ENCODE data around the gene IFFO2. TPM values are rescaled to one million over a fixed set of nuclear protein-coding genes. Genes with fewer than 3 reads are reported as not detected.

The IFFO2 gene
- total and polyA plus RNA-seq, 2 of the 8 experiments (the other 6 are each of a cell fraction or from before 2014, with no cell fraction given) = 6.6 to 10.4 TPM

DNA sequence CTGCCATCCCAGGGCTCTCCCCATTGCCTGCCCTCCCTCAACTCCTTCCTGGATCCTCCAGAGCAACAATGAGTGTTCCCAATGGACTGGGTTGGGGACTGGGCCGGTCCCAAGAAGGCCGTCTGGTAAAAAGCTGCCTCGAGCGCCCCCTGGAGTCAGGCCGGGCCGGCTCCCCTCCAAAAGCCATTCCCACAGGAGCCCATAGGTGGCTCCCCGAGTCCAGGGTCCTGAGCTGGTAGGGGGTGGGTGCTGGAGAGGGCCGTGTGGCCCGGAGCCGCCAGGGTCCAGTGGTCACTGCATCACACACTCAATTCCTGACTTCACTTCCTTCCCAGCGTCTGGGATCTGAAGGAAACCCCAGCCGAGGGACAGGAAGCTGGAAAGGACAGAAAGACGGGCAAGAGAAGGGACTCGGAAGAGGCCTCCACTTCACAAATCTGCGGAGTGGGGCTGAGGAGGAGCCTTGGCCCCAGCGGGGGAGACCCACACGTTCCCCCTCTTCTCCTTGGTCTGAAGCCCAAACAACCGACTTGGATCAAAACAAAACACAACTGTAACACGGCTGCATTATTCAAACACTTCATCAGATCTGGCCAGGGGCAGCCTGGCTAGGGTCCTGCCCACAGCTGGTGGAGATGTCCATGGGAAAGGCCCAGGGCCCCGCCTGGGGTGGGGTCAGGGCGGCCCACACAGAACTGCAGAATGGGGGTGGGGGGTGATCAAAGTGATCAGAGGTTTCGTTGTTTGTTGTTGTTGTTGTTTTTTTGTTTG is 43.2 kb downstream of the IFFO2 start:
- H4K91ac ChIP-seq (replicated peaks; ENCODE audit: insufficient read length, low read length) = peak overlapping the region; percentile 6
- no peak overlapping the region for H3K4me3 ChIP-seq (ENCODE audit: extremely low read depth in 1 of 4, insufficient read depth in 2 of 4, low read depth in 3 of 4, low read length in 4 of 4)
- no peaks in the 10 kb centered on the region for H3K23me2 ChIP-seq (ENCODE audit: low read depth, low read length)
- H3K4me2 ChIP-seq (ENCODE audit: insufficient read depth in 1 of 2, low read depth in 2 of 2, low read length in 2 of 2) = no peak overlapping the region
- no peak overlapping the region for H4K5ac ChIP-seq (ENCODE audit: insufficient read length, low read depth, low read length)
- no peak overlapping the region for H3K56ac ChIP-seq (replicated peaks; ENCODE audit: insufficient read length, low read depth, low read length)
- H3K4me1 ChIP-seq (replicated peaks in 1 of 4; ENCODE audit: control insufficient read depth in 3 of 4, insufficient read depth in 4 of 4, low read length in 3 of 4) = no peaks in the 10 kb centered on the region; a peak in 1 of 7 replicates
- H2BK15ac ChIP-seq (ENCODE audit: low read length) = no peak overlapping the region
- no peak overlapping the region for H3K23ac ChIP-seq (ENCODE audit: insufficient read length)
- no peaks in the 10 kb centered on the region for H3K27me3 ChIP-seq (replicated peaks in 1 of 4; ENCODE audit: control insufficient read depth in 3 of 4, extremely low read depth in 1 of 4, insufficient read depth in 3 of 4, low read length in 3 of 4)
- H3K9me3 ChIP-seq (ENCODE audit: insufficient read depth in 2 of 2, low read depth in 1 of 2, low read length in 1 of 2) = no peaks in the 10 kb centered on the region
- no peaks in the 10 kb centered on the region for H3K36me3 ChIP-seq (ENCODE audit: control insufficient read depth in 2 of 4, insufficient read depth in 4 of 4, low read length in 3 of 4)
- H3K9ac ChIP-seq (replicated peaks in 1 of 4; ENCODE audit: extremely low read depth in 1 of 4, low read depth in 3 of 4, low read length in 3 of 4) = no peak overlapping the region
- 43% methylated on average over 19 of the region's 22 CpGs; no CpG with 5 or more reads in 1 of the 2 experiments for WGBS, 2 experiments (ENCODE audit: extremely low coverage in 1 of 2, insufficient coverage in 1 of 2, insufficient read length in 1 of 2, insufficient replicate concordance in 2 of 2, low coverage in 1 of 2, low lambda C conversion rate in 2 of 2, missing lambda C conversion rate in 1 of 2)
- H3K79me1 ChIP-seq (ENCODE audit: low read depth, low read length) = no peaks in the 10 kb centered on the region
- no peak overlapping the region for H2AFZ ChIP-seq (ENCODE audit: low read length)
- H2BK12ac ChIP-seq (ENCODE audit: low read depth, low read length) = peak overlapping the region; percentile 75; the same call in 1 of the 2 replicates
- no peak overlapping the region; the same call in 1 of the 2 replicates for H3K18ac ChIP-seq (ENCODE audit: extremely low read depth, low read length)
- DNase-seq (ENCODE audit: low read depth in 1 of 2, low spot score in 2 of 2) (peak; percentile 70 to 96), FAIRE-seq (no peak)
- ChIA-PET POLR2A (ENCODE audit: partially characterized antibody) (interaction anchor here (0.7 to 2.5 kb wide), 7 partner anchors 9 to 160 kb away, joined by 3 to 11 read pairs (median 4); partner anchors contain the start of gene ALDH4A1), CTCF (ENCODE audit: partially characterized antibody) (interaction anchor here (0.6 to 6.3 kb wide), 61 partner anchors 8 to 744 kb away, joined by 3 to 109 read pairs (median 5); partner anchors contain the start of genes ALDH4A1 and IFFO2)
- H3K14ac ChIP-seq (ENCODE audit: insufficient read length) = no peak overlapping the region
- no peak overlapping the region for H3K4ac ChIP-seq (replicated peaks; ENCODE audit: insufficient read length, low read depth, low read length)
- no peak overlapping the region for H3K27ac ChIP-seq (ENCODE audit: low read depth, low read length)
- no peak overlapping the region for H2BK20ac ChIP-seq (ENCODE audit: low read length)
- no peaks in the 10 kb centered on the region for H4K20me1 ChIP-seq (replicated peaks in 1 of 2; ENCODE audit: control insufficient read depth in 1 of 2, insufficient read depth in 2 of 2, low read length in 2 of 2)
- no peak overlapping the region for H2BK120ac ChIP-seq (replicated peaks; ENCODE audit: low read depth, low read length)
- 0 out of 2 replicates have a peak overlapping the region, but pooled peaks have one; percentile 35 for H2BK5ac ChIP-seq (ENCODE audit: low read depth, low read length)
- H4K8ac ChIP-seq (ENCODE audit: extremely low read depth, insufficient read depth, low read length) = no peak overlapping the region
- H2AK5ac ChIP-seq (ENCODE audit: low read depth, low read length) = no peak overlapping the region
- no peaks in the 10 kb centered on the region for H3K79me2 ChIP-seq (ENCODE audit: control insufficient read depth in 1 of 2, insufficient read depth in 2 of 2, low read length in 2 of 2)
- TF ChIP-seq TBP (IDR thresholded peaks at IDR 0.05; ENCODE audit: low read depth, low read length) (no peak; the same call in 1 of the 2 replicates), YY1 (IDR thresholded peaks at IDR 0.05; ENCODE audit: low read depth, low read length) (peak; percentile 62; the same call in 1 of the 2 replicates), PHF8 (conservative IDR thresholded peaks at IDR 0.05; ENCODE audit: low read depth, low read length) (no peak), RAD21 (IDR thresholded peaks at IDR 0.05 in 1 of 2, conservative IDR thresholded peaks at IDR 0.05 in 1 of 2; ENCODE audit: low read depth in 2 of 2, low read length in 2 of 2) (peak; percentile 88 to 92), SIN3A (conservative IDR thresholded peaks at IDR 0.05 in 1 of 2, IDR thresholded peaks at IDR 0.05 in 1 of 2; ENCODE audit: low read depth in 1 of 2, low read length in 2 of 2) (0 out of 4 replicates have a peak, but pooled peaks of 1 of the 2 experiments have one; percentile 27), CREB1 (IDR thresholded peaks at IDR 0.05) (peak; percentile 31; the same call in 1 of the 2 replicates), TAF1 (IDR thresholded peaks at IDR 0.05; ENCODE audit: low read depth, low read length) (0 out of 2 replicates have a peak, but pooled peaks have one; percentile 32), HDAC2 (IDR thresholded peaks at IDR 0.05; ENCODE audit: borderline replicate concordance in 1 of 2, low read depth in 2 of 2, low read length in 2 of 2) (0 out of 4 replicates have a peak, but pooled peaks of 1 of the 2 experiments have one; percentile 24), TEAD4 (IDR thresholded peaks at IDR 0.05; ENCODE audit: low read depth, low read length) (no peak)
- TF ChIP-seq, protein P1, sequence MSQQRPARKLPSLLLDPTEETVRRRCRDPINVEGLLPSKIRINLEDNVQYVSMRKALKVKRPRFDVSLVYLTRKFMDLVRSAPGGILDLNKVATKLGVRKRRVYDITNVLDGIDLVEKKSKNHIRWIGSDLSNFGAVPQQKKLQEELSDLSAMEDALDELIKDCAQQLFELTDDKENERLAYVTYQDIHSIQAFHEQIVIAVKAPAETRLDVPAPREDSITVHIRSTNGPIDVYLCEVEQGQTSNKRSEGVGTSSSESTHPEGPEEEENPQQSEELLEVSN (IDR thresholded peaks at IDR 0.05) = 0 out of 2 replicates have a peak, but pooled peaks have one; percentile 16
